A549 (cell line): ENCODE data around the gene RING1. TPM values are rescaled to one million over a fixed set of nuclear protein-coding genes. Genes with fewer than 3 reads are reported as not detected.
A peak's percentile ranks its signal among the peaks of the same experiment; 100 is the strongest.

Experiments
- ATAC-seq, 2 experiments: fragments of 200-7000 bp in 1 of 2; fragments of >200 bp in 1 of 2; cut with Nextera tagmentation in 1 of 2; cut with Tn5 transposase in 1 of 2; 3 replicates each; pipeline versions ENCODE4 v1.8.0 to v1.9.1; 2018 to 2020; ENCODE audit warnings: mild to moderate bottlenecking in 1 of 2, moderate library complexity in 1 of 2
- CTCF ChIA-PET: fragments of 300-600 bp; sonication (Branson Sonifier 250); formaldehyde crosslinking; extraction: SDS; loops from one replicate; lab custom pipeline; 2021; ENCODE audit warnings: antibody characterized with exemption, inconsistent platforms; lab: Yijun Ruan, JAX
- POLR2A ChIA-PET: fragments of 350-600 bp; formaldehyde crosslinking; extraction: SDS; loops from one replicate; lab custom pipeline; 2021; ENCODE audit warnings: antibody characterized with exemption, inconsistent platforms; lab: Yijun Ruan, JAX
- DNase-seq, 2 experiments: peaks; one replicate each; pipeline versions ENCODE4 v3.0.0 to v3.0.0-alpha.2; 2011 to 2016; ENCODE audit warnings: low read depth in 1 of 2, low spot score in 1 of 2
- FAIRE-seq: peaks from 2 replicates; lab custom pipeline; 2011; peaks lifted over from hg19 to GRCh38; lab: Jason Lieb, UNC
- H3K27ac ChIP-seq, 2 experiments: fragments of >200 bp; sonication (Bioruptor Twin); formaldehyde crosslinking; 3 replicates each; pipeline ENCODE4 v1.5.1; 2016 to 2017
- H3K4me1 ChIP-seq: fragments of >200 bp; sonication (Bioruptor Twin); formaldehyde crosslinking; 3 replicates; pipeline ENCODE4 v1.6.1; 2016
- H3K4me2 ChIP-seq: fragments of >200 bp; sonication (Bioruptor Twin); formaldehyde crosslinking; 3 replicates; pipeline ENCODE4 v1.6.1; 2016
- H3K4me3 ChIP-seq: fragments of >200 bp; sonication (Bioruptor Twin); formaldehyde crosslinking; 3 replicates; pipeline ENCODE4 v1.5.1; 2016
- H3K9me3 ChIP-seq: fragments of >200 bp; sonication (Bioruptor Twin); formaldehyde crosslinking; 3 replicates; pipeline ENCODE4 v1.6.1; 2016
- CEBPB ChIP-seq, 2 experiments: fragments of >200 bp in 1 of 2; sonication (Bioruptor Twin) in 1 of 2; formaldehyde crosslinking in 1 of 2; IDR thresholded peaks; 2 replicates each; pipeline ENCODE4 v1.6.1; 2012 to 2016
- CHD2 ChIP-seq: fragments of 150-350 bp; IDR thresholded peaks from 2 replicates; pipeline ENCODE4 v1.6.1; 2014; ENCODE audit warnings: low read length; ENCODE audit not compliant: partially characterized antibody
- CHD4 ChIP-seq: fragments of 200-600 bp; sonication (generic); IDR thresholded peaks from 2 replicates; pipeline ENCODE4 v1.6.1; 2016; ENCODE audit warnings: antibody characterized with exemption, mild to moderate bottlenecking, borderline replicate concordance
- EHF ChIP-seq: fragments of 250-450 bp; sonication (Bioruptor Pico); IDR thresholded peaks from 2 replicates; pipeline ENCODE4 v1.5.0; 2020; ENCODE audit warnings: mild to moderate bottlenecking
- HDAC2 ChIP-seq: fragments of 200-600 bp; sonication (generic); IDR thresholded peaks from 2 replicates; pipeline ENCODE4 v1.6.1; 2016
- HEYL ChIP-seq: fragments of 250-450 bp; sonication (Bioruptor Pico); IDR thresholded peaks from 2 replicates; pipeline ENCODE4 v1.8.0; 2021; ENCODE audit warnings: mild to moderate bottlenecking, moderate library complexity
- HOXA7 ChIP-seq: fragments of 250-450 bp; sonication (Bioruptor Pico); IDR thresholded peaks from 2 replicates; pipeline ENCODE4 v1.5.0; 2020; ENCODE audit warnings: mild to moderate bottlenecking, moderate library complexity
- KDM5A ChIP-seq: fragments of 200-600 bp; sonication (generic); IDR thresholded peaks from 2 replicates; pipeline ENCODE4 v1.6.1; 2016; ENCODE audit warnings: antibody characterized with exemption, mild to moderate bottlenecking
- MAX ChIP-seq: IDR thresholded peaks from 2 replicates; pipeline ENCODE4 v1.6.1; 2012
- NFE2L2 ChIP-seq: fragments of 150-350 bp; conservative IDR thresholded peaks from 2 replicates; pipeline ENCODE4 v1.6.1; 2014; ENCODE audit warnings: low read length
- NPAS2 ChIP-seq: fragments of 250-450 bp; sonication (Bioruptor Pico); IDR thresholded peaks from 2 replicates; pipeline ENCODE4 v1.8.0; 2022; ENCODE audit warnings: mild to moderate bottlenecking, moderate library complexity, borderline replicate concordance
- NR3C1 ChIP-seq: fragments of >200 bp; sonication (Bioruptor Twin); formaldehyde crosslinking; IDR thresholded peaks from 3 replicates; pipeline ENCODE4 v1.6.1; 2017
- PHF8 ChIP-seq: fragments of 200-600 bp; sonication (generic); IDR thresholded peaks from 2 replicates; pipeline ENCODE4 v1.6.1; 2016; ENCODE audit warnings: low read depth, mild to moderate bottlenecking, antibody characterized with exemption, moderate library complexity, borderline replicate concordance
- POLR2AphosphoS2 ChIP-seq: conservative IDR thresholded peaks from 2 replicates; pipeline ENCODE4 v1.6.1; 2012; ENCODE audit warnings: low read length, improper control_type of control experiment, inconsistent platforms
- RARB ChIP-seq: fragments of 250-450 bp; sonication (Bioruptor Pico); IDR thresholded peaks from 2 replicates; pipeline ENCODE4 v1.8.0; 2021; ENCODE audit warnings: mild to moderate bottlenecking, moderate library complexity
- RCOR1 ChIP-seq: fragments of 150-350 bp; IDR thresholded peaks from 2 replicates; pipeline ENCODE4 v1.6.1; 2014; ENCODE audit warnings: antibody characterized with exemption, low read length, low read depth
- RFX5 ChIP-seq: fragments of 450-650 bp; IDR thresholded peaks from 2 replicates; pipeline ENCODE4 v1.7.1; 2014; ENCODE audit warnings: antibody characterized with exemption, mild to moderate bottlenecking, moderate library complexity
- RNF2 ChIP-seq: fragments of 200-600 bp; sonication (generic); IDR thresholded peaks from 2 replicates; pipeline ENCODE4 v1.6.1; 2016; ENCODE audit warnings: low read depth, mild to moderate bottlenecking, antibody characterized with exemption, moderate library complexity, borderline replicate concordance
- TFCP2L1 ChIP-seq: fragments of 250-450 bp; sonication (Bioruptor Pico); IDR thresholded peaks from 2 replicates; pipeline ENCODE4 v1.5.0; 2021; ENCODE audit warnings: mild to moderate bottlenecking
- USF2 ChIP-seq: fragments of 450-650 bp; IDR thresholded peaks from 2 replicates; pipeline ENCODE4 v1.6.1; 2014; ENCODE audit warnings: antibody characterized with exemption
- ZFP36 ChIP-seq: fragments of 450-650 bp; IDR thresholded peaks from 2 replicates; pipeline ENCODE4 v1.6.1; 2014; ENCODE audit warnings: borderline replicate concordance; ENCODE audit not compliant: partially characterized antibody
- WGBS: methylation state at CpG from one replicate; pipeline ENCODE4 v1.1.6; 2017; ENCODE audit errors: missing lambda C conversion rate; 5-methylcytosine and 5-hydroxymethylcytosine counted together
- polyA plus RNA-seq, 4 experiments: library from polyadenylated mRNA; depleted of rRNA in 3 of 4; stranded (reverse); fragments of >200 nt; fragmentation: RNase III in 1 of 4; extraction: RNeasy Plus Mini Kit Qiagen cat#74134 plus additional on column Dnase treatment in 1 of 4; gene quantifications; 2 replicates in 3 of 4; 3 replicates in 1 of 4; pipeline ENCODE4 v1.2.3, GENCODE V29; 2011 to 2017

Gene RING1
- polyA plus RNA-seq, 2 of the 4 experiments (the other 2 are of a cell fraction) = 12.7 to 35.0 TPM

GRCh38 chr6:33212857-33213165 is 4.5 kb downstream of the RING1 start:
- TF ChIP-seq NR3C1 (no peak), ZFP36 (no peak), KDM5A (no peak), NPAS2 (CRISPR knock-in tag) (no peak), EHF (CRISPR knock-in tag) (no peak), CEBPB (IDR thresholded peaks at IDR 0.05) (no peak), USF2 (no peak), RARB (CRISPR knock-in tag) (no peak), RCOR1 (no peak), POLR2AphosphoS2 (no peak), NFE2L2 (no peak), HOXA7 (CRISPR knock-in tag) (no peak), TFCP2L1 (CRISPR knock-in tag) (no peak), CHD2 (no peak)
- peaks cover 5% of the 10 kb centered on the region; the same call in 1 of the 3 replicates for H3K4me1 ChIP-seq
- peak overlapping the region; percentile 82 for H3K4me2 ChIP-seq
- POLR2A ChIA-PET = no interaction called here
- ATAC-seq (no peak), FAIRE-seq (no peak), DNase-seq (no peak)
- CTCF ChIA-PET = no interaction called here
- peak overlapping the region; percentile 42 for H3K4me3 ChIP-seq
- H3K27ac ChIP-seq = peak overlapping the region; percentile 36 to 75; a peak in 4 of 6 replicates
- no peaks in the 10 kb centered on the region for H3K9me3 ChIP-seq
- 23% methylated on average over 6 of the region's 6 CpGs for WGBS

GRCh38 chr6:33213166-33213988 is 5.1 kb downstream of the RING1 start:
- FAIRE-seq (no peak), ATAC-seq (peak in 1 of 2 experiments; percentile 51; a peak in 3 of 6 replicates), DNase-seq (no peak)
- WGBS = 27% methylated on average over 25 of the region's 43 CpGs
- H3K9me3 ChIP-seq = no peaks in the 10 kb centered on the region
- peak overlapping the region; percentile 36 to 75; a peak in 4 of 6 replicates for H3K27ac ChIP-seq
- H3K4me1 ChIP-seq = peaks cover 5% of the 10 kb centered on the region; the same call in 1 of the 3 replicates
- peak overlapping the region; percentile 82 for H3K4me2 ChIP-seq
- peak overlapping the region; percentile 42 for H3K4me3 ChIP-seq
- CTCF ChIA-PET = no interaction called here
- TF ChIP-seq TFCP2L1 (CRISPR knock-in tag) (no peak), HDAC2 (no peak), CHD4 (no peak), MAX (no peak), PHF8 (no peak), RNF2 (no peak), USF2 (no peak), RFX5 (no peak)
- POLR2A ChIA-PET = no interaction called here

- Histone ChIP-seq H3K4me2 (peak overlapping the region; percentile 82; the same call in 2 of the 3 replicates), H3K27ac (no peak overlapping the region; a peak in 1 of 6 replicates), H3K4me3 (no peak overlapping the region), H3K9me3 (no peaks in the 10 kb centered on the region), H3K4me1 (peaks cover 3% of the 10 kb centered on the region; the same call in 1 of the 3 replicates)
- FAIRE-seq = no peak
- DNase-seq = no peak
- ChIA-PET POLR2A (no interaction called here), CTCF (no interaction called here)
- no peak for TF ChIP-seq HEYL
- 62% methylated on average over 4 of the region's 9 CpGs for WGBS
- peak in 1 of 2 experiments; percentile 10; a peak in 3 of 6 replicates for ATAC-seq
Measured at GRCh38 chr6:33213989-33214335, 5.7 kb downstream of the RING1 start.
